ENCODE measurements around the gene AFF3.

AFF3 gene

GRCh38 chr2:99860720-99861375, 281.5 kb downstream of the AFF3 start:
- Histone ChIP-seq H3F3A (ENCODE audit: control insufficient read depth, insufficient read depth) (no peaks in the 10 kb centered on the region), H3K79me2 (ENCODE audit: control insufficient read depth, low read length) (no peaks in the 10 kb centered on the region), H3K27ac (ENCODE audit: low read depth, low read length) (peak overlapping the region; percentile 21), H3K4me1 (ENCODE audit: control insufficient read depth, low read length) (peaks cover 33% of the 10 kb centered on the region), H3K27me3 (ENCODE audit: control insufficient read depth, low read length) (no peaks in the 10 kb centered on the region), H4K20me1 (ENCODE audit: control insufficient read depth, insufficient read depth, low read depth, low read length) (no peaks in the 10 kb centered on the region), H3K9me3 (ENCODE audit: control insufficient read depth, insufficient read depth, low read length) (no peaks in the 10 kb centered on the region), H3K4me2 (ENCODE audit: low read length) (peak overlapping the region; percentile 56), H3K36me3 (ENCODE audit: control insufficient read depth, low read length) (no peaks in the 10 kb centered on the region), H3K9me2 (replicated peaks; ENCODE audit: control insufficient read depth, low read length) (no peaks in the 10 kb centered on the region), H3K4me3 (ENCODE audit: low read length) (peak overlapping the region; percentile 42)
- no peak for TF ChIP-seq CTCF (IDR thresholded peaks at IDR 0.05; ENCODE audit: low read depth, low read length, poor library complexity, severe bottlenecking)
- TF ChIP-seq EZH2phosphoT487 (IDR thresholded peaks at IDR 0.05; ENCODE audit: borderline replicate concordance, low read length), result no peak

- Histone ChIP-seq H3F3A (ENCODE audit: control insufficient read depth, insufficient read depth) (no peaks in the 10 kb centered on the region), H3K36me3 (ENCODE audit: control insufficient read depth, low read length) (no peaks in the 10 kb centered on the region), H3K4me2 (ENCODE audit: low read length) (no peak overlapping the region), H3K4me1 (ENCODE audit: control insufficient read depth, low read length) (peaks cover 33% of the 10 kb centered on the region), H3K79me2 (ENCODE audit: control insufficient read depth, low read length) (no peaks in the 10 kb centered on the region), H3K27me3 (ENCODE audit: control insufficient read depth, low read length) (no peaks in the 10 kb centered on the region), H3K4me3 (ENCODE audit: low read length) (no peak overlapping the region), H3K9me2 (replicated peaks; ENCODE audit: control insufficient read depth, low read length) (no peaks in the 10 kb centered on the region), H4K20me1 (ENCODE audit: control insufficient read depth, insufficient read depth, low read depth, low read length) (no peaks in the 10 kb centered on the region), H3K9me3 (ENCODE audit: control insufficient read depth, insufficient read depth, low read length) (no peaks in the 10 kb centered on the region), H3K27ac (ENCODE audit: low read depth, low read length) (no peak overlapping the region)
- TF ChIP-seq CTCF (IDR thresholded peaks at IDR 0.05; ENCODE audit: low read depth, low read length, poor library complexity, severe bottlenecking) (no peak), EZH2phosphoT487 (IDR thresholded peaks at IDR 0.05; ENCODE audit: borderline replicate concordance, low read length) (no peak)
Observed at GRCh38 chr2:99858951-99859596, 283.3 kb downstream of the AFF3 start.

- no peaks in the 10 kb centered on the region for H3K9me2 ChIP-seq (replicated peaks; ENCODE audit: control insufficient read depth, low read length)
- no peaks in the 10 kb centered on the region for H3K36me3 ChIP-seq (ENCODE audit: control insufficient read depth, low read length)
- H3K4me1 ChIP-seq (ENCODE audit: control insufficient read depth, low read length), result peaks cover 24% of the 10 kb centered on the region
- no peak overlapping the region for H3K4me2 ChIP-seq (ENCODE audit: low read length)
- TF ChIP-seq EZH2phosphoT487 (IDR thresholded peaks at IDR 0.05; ENCODE audit: borderline replicate concordance, low read length) (no peak), CTCF (IDR thresholded peaks at IDR 0.05; ENCODE audit: low read depth, low read length, poor library complexity, severe bottlenecking) (no peak)
- no peaks in the 10 kb centered on the region for H3K9me3 ChIP-seq (ENCODE audit: control insufficient read depth, insufficient read depth, low read length)
- H4K20me1 ChIP-seq (ENCODE audit: control insufficient read depth, insufficient read depth, low read depth, low read length), result no peaks in the 10 kb centered on the region
- no peaks in the 10 kb centered on the region for H3F3A ChIP-seq (ENCODE audit: control insufficient read depth, insufficient read depth)
- H3K27ac ChIP-seq (ENCODE audit: low read depth, low read length), result no peak overlapping the region
- H3K27me3 ChIP-seq (ENCODE audit: control insufficient read depth, low read length), result no peaks in the 10 kb centered on the region
- no peak overlapping the region for H3K4me3 ChIP-seq (ENCODE audit: low read length)
- H3K79me2 ChIP-seq (ENCODE audit: control insufficient read depth, low read length), result no peaks in the 10 kb centered on the region
Observed at GRCh38 chr2:99857867-99858444, 284.4 kb downstream of the AFF3 start.
